GM13977 (cell line): ENCODE results near the gene SMARCA4.
"Not testable (repeated sequence)": the region's sequence is repeated elsewhere in the genome, so short reads cannot be mapped to it uniquely, and the experiment has no call there.

ENCODE experiments used
- DNase-seq: peaks from one replicate; pipeline ENCODE4 v3.0.0; 2012; ENCODE audit warnings: low spot score
- in situ Hi-C: fragments of 300-500 bp; cut with MboI; formaldehyde crosslinking; loops from one replicate; pipeline ENCODE4 v1.12.0; 2022; ENCODE audit warnings: low sequenced_read_pairs, low pct_unique_long_range_greater_than_20kb, mixed read lengths, inconsistent platforms; ENCODE audit not compliant: unreplicated experiment
- TF ChIP-seq, protein P1 (sequence below): IDR thresholded peaks from 2 replicates; pipeline ENCODE4 v1.5.1; 2012; ENCODE audit warnings: mild to moderate bottlenecking, control low read depth; ENCODE audit not compliant: insufficient read depth; ENCODE audit errors: extremely low read depth, missing control alignments

The SMARCA4 gene

DNA sequence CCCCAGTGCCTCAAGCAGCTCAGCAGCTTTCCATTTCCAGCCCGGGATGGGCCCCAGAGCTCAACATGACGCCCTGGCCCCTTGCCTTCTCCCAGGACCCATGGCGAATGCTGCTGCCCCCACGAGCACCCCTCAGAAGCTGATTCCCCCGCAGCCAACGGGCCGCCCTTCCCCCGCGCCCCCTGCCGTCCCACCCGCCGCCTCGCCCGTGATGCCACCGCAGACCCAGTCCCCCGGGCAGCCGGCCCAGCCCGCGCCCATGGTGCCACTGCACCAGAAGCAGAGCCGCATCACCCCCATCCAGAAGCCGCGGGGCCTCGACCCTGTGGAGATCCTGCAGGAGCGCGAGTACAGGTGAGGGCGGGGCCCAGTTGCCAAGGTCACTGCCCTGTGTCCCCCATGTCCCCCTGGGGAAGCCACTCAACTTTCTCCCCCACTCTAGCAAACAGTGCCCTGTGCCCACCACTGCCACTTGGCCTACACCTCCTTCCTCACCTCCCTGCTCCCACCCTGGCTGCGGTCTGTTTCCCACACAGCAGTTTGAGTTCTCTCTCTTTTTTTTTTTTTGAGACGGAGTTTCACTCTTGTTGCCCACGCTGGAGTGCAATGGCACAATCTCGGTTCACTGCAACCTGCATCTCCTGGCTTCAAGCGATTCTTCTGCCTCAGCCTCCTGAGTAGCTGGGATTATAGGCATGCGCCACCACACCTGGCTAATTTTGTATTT, 26.9 kb downstream of the SMARCA4 start:
- in situ Hi-C loops, result no loop called here
- TF ChIP-seq, protein P1, sequence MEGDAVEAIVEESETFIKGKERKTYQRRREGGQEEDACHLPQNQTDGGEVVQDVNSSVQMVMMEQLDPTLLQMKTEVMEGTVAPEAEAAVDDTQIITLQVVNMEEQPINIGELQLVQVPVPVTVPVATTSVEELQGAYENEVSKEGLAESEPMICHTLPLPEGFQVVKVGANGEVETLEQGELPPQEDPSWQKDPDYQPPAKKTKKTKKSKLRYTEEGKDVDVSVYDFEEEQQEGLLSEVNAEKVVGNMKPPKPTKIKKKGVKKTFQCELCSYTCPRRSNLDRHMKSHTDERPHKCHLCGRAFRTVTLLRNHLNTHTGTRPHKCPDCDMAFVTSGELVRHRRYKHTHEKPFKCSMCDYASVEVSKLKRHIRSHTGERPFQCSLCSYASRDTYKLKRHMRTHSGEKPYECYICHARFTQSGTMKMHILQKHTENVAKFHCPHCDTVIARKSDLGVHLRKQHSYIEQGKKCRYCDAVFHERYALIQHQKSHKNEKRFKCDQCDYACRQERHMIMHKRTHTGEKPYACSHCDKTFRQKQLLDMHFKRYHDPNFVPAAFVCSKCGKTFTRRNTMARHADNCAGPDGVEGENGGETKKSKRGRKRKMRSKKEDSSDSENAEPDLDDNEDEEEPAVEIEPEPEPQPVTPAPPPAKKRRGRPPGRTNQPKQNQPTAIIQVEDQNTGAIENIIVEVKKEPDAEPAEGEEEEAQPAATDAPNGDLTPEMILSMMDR, result no peak
- peak; percentile 20 for DNase-seq

- TF ChIP-seq, protein P1, result no peak
- in situ Hi-C loops, result no loop called here
- no peak for DNase-seq
Observed at GRCh38 chr19:10988380-10988779, 27.6 kb downstream of the SMARCA4 start.

- TF ChIP-seq, protein P1, result no peak
- in situ Hi-C loops, result no loop called here
- no peak for DNase-seq
Observed at GRCh38 chr19:10988921-10989320, 28.1 kb downstream of the SMARCA4 start.

DNA sequence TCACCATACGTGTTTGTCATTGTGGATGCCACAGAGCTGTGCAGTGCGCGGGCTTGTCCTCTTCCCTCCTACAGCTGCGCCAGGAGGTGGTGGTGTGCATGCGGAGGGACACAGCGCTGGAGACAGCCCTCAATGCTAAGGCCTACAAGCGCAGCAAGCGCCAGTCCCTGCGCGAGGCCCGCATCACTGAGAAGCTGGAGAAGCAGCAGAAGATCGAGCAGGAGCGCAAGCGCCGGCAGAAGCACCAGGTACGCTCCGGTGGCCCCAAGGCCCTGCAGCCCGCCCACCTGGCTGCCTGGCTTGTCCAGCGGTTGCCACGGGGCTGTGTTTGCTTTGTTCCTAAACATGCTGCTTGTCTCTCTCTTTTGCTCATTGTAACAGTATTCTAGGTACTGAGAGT, 30.2 kb downstream of the SMARCA4 start:
- TF ChIP-seq, protein P1, result no peak
- DNase-seq, result no peak
- in situ Hi-C loops, result no loop called here

GRCh38 chr19:10991521-10992081, 30.8 kb downstream of the SMARCA4 start:
- TF ChIP-seq, protein P1, result no peak
- in situ Hi-C loops, result no loop called here
- no peak for DNase-seq

DNA sequence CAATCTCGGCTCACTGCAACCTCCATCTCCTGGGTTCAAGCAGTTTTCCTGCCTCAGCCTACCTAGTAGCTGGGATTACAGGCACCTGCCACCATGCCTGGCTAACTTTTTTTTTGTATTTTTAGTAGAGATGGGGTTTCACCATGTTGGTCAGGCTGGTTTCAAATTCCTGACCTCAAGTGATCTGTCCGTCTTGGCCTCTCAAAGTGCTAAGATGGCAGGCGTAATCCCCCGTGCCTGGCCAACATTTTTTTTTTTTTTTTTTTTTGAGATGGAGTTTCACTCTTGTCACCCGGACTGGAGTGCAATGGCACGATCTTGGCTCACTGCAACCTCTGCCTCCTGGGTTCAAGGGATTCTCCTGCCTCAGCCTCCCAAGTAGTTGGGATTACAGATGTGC, 31.3 kb downstream of the SMARCA4 start:
- in situ Hi-C loops, DNase-seq: not testable (repeated sequence)

DNA sequence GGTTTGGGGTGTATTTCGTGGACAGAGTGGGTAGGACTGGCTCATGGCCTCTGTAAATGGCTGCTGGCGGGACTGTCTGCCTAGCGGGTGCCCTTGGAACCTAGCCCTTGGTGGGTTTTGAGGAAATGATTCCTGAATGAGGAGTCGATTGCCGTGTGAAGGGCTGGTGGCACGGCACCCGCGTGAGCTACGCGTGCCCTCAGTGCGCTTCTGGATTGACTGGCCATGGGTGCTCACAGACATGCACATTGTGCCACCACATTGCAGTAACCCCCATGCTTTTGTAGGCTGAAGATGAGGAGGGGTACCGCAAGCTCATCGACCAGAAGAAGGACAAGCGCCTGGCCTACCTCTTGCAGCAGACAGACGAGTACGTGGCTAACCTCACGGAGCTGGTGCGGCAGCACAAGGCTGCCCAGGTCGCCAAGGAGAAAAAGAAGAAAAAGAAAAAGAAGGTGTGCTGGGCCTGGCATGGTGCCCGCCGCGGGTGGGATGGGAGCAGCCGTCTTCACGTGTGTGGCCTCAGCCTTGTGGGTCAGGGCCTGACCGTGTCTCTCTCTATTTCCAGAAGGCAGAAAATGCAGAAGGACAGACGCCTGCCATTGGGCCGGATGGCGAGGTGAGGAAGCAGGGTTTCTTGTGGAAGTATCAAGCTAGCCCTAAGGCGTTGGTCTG, 35.2 kb downstream of the SMARCA4 start:
- TF ChIP-seq, protein P1, result no peak
- no peak for DNase-seq
- in situ Hi-C loops, result no loop called here
